ENCODE data around the gene CORO7.

Gene CORO7

GRCh38 chr16:4323845-4324488, 92.4 kb downstream of the CORO7 start:
- TF ChIP-seq CTCF (IDR thresholded peaks at IDR 0.05; ENCODE audit: low read depth, low read length), result no peak
- H3K4me3 ChIP-seq (ENCODE audit: low read depth, low read length), result no peak overlapping the region

- no peak overlapping the region for H3K4me3 ChIP-seq (ENCODE audit: low read depth, low read length)
- TF ChIP-seq CTCF (IDR thresholded peaks at IDR 0.05; ENCODE audit: low read depth, low read length), result no peak
These were observed 93.1 kb downstream of the CORO7 start for GRCh38 chr16:4323071-4323844.

- no peak for TF ChIP-seq CTCF (IDR thresholded peaks at IDR 0.05; ENCODE audit: low read depth, low read length)
- H3K4me3 ChIP-seq (ENCODE audit: low read depth, low read length), result no peak overlapping the region
These were observed 94.0 kb downstream of the CORO7 start for GRCh38 chr16:4322121-4323052.

GRCh38 chr16:4321286-4322120, 94.9 kb downstream of the CORO7 start:
- TF ChIP-seq CTCF (IDR thresholded peaks at IDR 0.05; ENCODE audit: low read depth, low read length), result no peak
- H3K4me3 ChIP-seq (ENCODE audit: low read depth, low read length), result no peak overlapping the region

GRCh38 chr16:4320571-4321137, 95.7 kb downstream of the CORO7 start:
- TF ChIP-seq CTCF (IDR thresholded peaks at IDR 0.05; ENCODE audit: low read depth, low read length), result no peak
- no peak overlapping the region for H3K4me3 ChIP-seq (ENCODE audit: low read depth, low read length)
